Body of pancreas (tissue), 4 donors: ENCODE data around the gene CDK11B.
"Not testable (repeated sequence)": the region's sequence is repeated elsewhere in the genome, so short reads cannot be mapped to it uniquely, and the experiment has no call there.

ENCODE experiments used
- POLR2A ChIP-seq, 3 donors: fragments of 450-650 bp; IDR thresholded peaks; one replicate each; pipeline ENCODE4 v1.6.1; 2016; ENCODE audit warnings: antibody characterized with exemption in 3 of 3, mild to moderate bottlenecking in 2 of 3
- TF ChIP-seq, protein P1 (sequence below), 7 experiments: fragments of 450-650 bp in 4 of 7; fragments of 200-600 bp in 3 of 7; sonication (generic) in 3 of 7; IDR thresholded peaks; one replicate each; pipeline ENCODE4 v1.5.1; 2016 to 2019; ENCODE audit warnings: antibody characterized with exemption in 7 of 7

- TF ChIP-seq, protein P1, sequence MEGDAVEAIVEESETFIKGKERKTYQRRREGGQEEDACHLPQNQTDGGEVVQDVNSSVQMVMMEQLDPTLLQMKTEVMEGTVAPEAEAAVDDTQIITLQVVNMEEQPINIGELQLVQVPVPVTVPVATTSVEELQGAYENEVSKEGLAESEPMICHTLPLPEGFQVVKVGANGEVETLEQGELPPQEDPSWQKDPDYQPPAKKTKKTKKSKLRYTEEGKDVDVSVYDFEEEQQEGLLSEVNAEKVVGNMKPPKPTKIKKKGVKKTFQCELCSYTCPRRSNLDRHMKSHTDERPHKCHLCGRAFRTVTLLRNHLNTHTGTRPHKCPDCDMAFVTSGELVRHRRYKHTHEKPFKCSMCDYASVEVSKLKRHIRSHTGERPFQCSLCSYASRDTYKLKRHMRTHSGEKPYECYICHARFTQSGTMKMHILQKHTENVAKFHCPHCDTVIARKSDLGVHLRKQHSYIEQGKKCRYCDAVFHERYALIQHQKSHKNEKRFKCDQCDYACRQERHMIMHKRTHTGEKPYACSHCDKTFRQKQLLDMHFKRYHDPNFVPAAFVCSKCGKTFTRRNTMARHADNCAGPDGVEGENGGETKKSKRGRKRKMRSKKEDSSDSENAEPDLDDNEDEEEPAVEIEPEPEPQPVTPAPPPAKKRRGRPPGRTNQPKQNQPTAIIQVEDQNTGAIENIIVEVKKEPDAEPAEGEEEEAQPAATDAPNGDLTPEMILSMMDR (IDR thresholded peaks at IDR 0.05): not testable (repeated sequence)
- TF ChIP-seq POLR2A (IDR thresholded peaks at IDR 0.05): not testable (repeated sequence)
Measured at GRCh38 chr1:1634613-1635012, 24.2 kb downstream of the CDK11B start.
